ENCODE results near the gene IRAG1.

The IRAG1 gene

DNA sequence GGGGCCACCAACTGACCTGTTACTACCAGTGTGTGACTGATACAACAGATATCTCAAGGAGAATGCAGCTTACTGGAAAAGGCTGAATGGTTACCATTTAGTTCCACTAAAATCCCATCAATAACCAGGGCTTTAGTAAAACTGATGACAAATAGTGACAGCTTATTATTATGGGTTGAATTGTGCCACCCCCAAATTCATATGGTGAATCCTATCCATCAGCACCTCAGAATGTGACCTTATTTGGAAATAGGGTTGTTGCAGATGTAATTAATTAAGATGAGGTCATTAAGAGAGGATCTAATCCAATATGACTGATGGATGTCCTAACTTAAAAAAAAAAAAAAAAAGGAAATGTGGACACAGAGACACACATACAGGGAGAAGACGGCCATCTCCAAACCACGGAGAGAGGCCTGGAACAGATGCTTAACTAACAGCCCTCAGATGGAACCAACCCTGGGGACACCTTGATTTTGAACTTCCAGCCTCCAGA, 27.4 kb upstream of the IRAG1 start:
- WGBS, 2 donors (ENCODE audit: extremely low coverage in 2 of 2, insufficient read length in 2 of 2, insufficient replicate concordance in 1 of 2), result no CpG with 5 or more reads among the region's 2 CpGs
- Histone ChIP-seq H3K27ac (replicated peaks; ENCODE audit: low read length) (no peak overlapping the region), H3K14ac (ENCODE audit: low read length) (no peak overlapping the region), H2AFZ (ENCODE audit: low read length) (no peak overlapping the region), H2BK120ac (ENCODE audit: low read depth, low read length) (no peak overlapping the region), H3K4me1 (ENCODE audit: control insufficient read depth in 2 of 2, insufficient read depth in 1 of 2, low read depth in 1 of 2, low read length in 2 of 2) (no peaks in the 10 kb centered on the region), H2BK15ac (ENCODE audit: low read length) (no peak overlapping the region), H3K79me1 (ENCODE audit: low read depth, low read length) (no peaks in the 10 kb centered on the region), H2BK12ac (ENCODE audit: low read length) (no peak overlapping the region), H3K27me3 (ENCODE audit: control insufficient read depth in 3 of 3, insufficient read depth in 3 of 3, low read depth in 1 of 3, low read length in 3 of 3) (no peaks in the 10 kb centered on the region), H3K9ac (ENCODE audit: low read depth, low read length, poor library complexity) (no peak overlapping the region), H3K4ac (ENCODE audit: low read length) (no peak overlapping the region), H3K4me2 (ENCODE audit: insufficient read depth, low read length, poor library complexity, severe bottlenecking) (no peak overlapping the region), H3K23ac (ENCODE audit: low read depth, low read length, poor library complexity) (no peak overlapping the region), H4K91ac (ENCODE audit: low read depth, low read length, poor library complexity) (no peak overlapping the region), H3K9me3 (replicated peaks in 1 of 2; ENCODE audit: control insufficient read depth in 2 of 2, insufficient read depth in 1 of 2, low read depth in 1 of 2, low read length in 2 of 2) (peaks cover 0 to 4% of the 10 kb centered on the region in 2 donors), H4K8ac (ENCODE audit: low read depth, low read length) (no peak overlapping the region), H2AK5ac (ENCODE audit: low read depth, low read length) (no peak overlapping the region), H3K4me3 (ENCODE audit: low read length in 2 of 2) (no peak overlapping the region), H2BK5ac (ENCODE audit: low read length) (no peak overlapping the region), H3K36me3 (replicated peaks in 1 of 2; ENCODE audit: control insufficient read depth in 2 of 2, insufficient read depth in 2 of 2, low read length in 2 of 2) (no peaks in the 10 kb centered on the region), H3K18ac (ENCODE audit: low read length) (no peak overlapping the region)
- DNase-seq (ENCODE audit: low spot score), result no peak

DNA sequence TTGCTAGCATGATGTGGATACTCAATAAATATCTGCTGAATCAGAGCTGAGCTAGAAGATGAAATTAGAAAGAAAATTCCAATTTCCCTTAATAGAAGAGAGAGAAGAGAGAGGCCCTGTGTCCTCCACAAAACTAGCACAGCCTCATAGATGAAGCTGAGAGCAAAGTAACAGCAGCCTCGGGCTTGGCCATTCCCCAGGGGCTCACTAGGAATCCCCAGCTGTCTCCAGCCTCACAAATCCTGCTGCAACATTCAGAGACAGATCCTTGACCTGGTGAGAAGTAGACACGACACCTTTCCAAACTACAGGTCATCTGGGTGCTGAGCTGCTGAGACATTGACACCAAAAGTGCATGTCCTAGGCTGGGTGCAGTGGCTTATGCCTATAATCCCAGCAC, 26.1 kb upstream of the IRAG1 start:
- DNase-seq (ENCODE audit: low spot score), result no peak
- H4K8ac ChIP-seq (ENCODE audit: low read depth, low read length), result no peak overlapping the region
- H3K36me3 ChIP-seq (replicated peaks in 1 of 2; ENCODE audit: control insufficient read depth in 2 of 2, insufficient read depth in 2 of 2, low read length in 2 of 2), result no peaks in the 10 kb centered on the region
- no peaks in the 10 kb centered on the region for H3K9me3 ChIP-seq (replicated peaks in 1 of 2; ENCODE audit: control insufficient read depth in 2 of 2, insufficient read depth in 1 of 2, low read depth in 1 of 2, low read length in 2 of 2)
- no peak overlapping the region for H3K4ac ChIP-seq (ENCODE audit: low read length)
- no peak overlapping the region for H3K18ac ChIP-seq (ENCODE audit: low read length)
- H2AK5ac ChIP-seq (ENCODE audit: low read depth, low read length), result no peak overlapping the region
- no peak overlapping the region for H2BK15ac ChIP-seq (ENCODE audit: low read length)
- no peaks in the 10 kb centered on the region for H3K27me3 ChIP-seq (ENCODE audit: control insufficient read depth in 3 of 3, insufficient read depth in 3 of 3, low read depth in 1 of 3, low read length in 3 of 3)
- H2BK5ac ChIP-seq (ENCODE audit: low read length), result no peak overlapping the region
- H3K9ac ChIP-seq (ENCODE audit: low read depth, low read length, poor library complexity), result no peak overlapping the region
- no peak overlapping the region for H2BK120ac ChIP-seq (ENCODE audit: low read depth, low read length)
- no peak overlapping the region for H3K27ac ChIP-seq (replicated peaks; ENCODE audit: low read length)
- H3K4me2 ChIP-seq (ENCODE audit: insufficient read depth, low read length, poor library complexity, severe bottlenecking), result no peak overlapping the region
- no CpG with 5 or more reads among the region's 2 CpGs for WGBS, 2 donors (ENCODE audit: extremely low coverage in 2 of 2, insufficient read length in 2 of 2, insufficient replicate concordance in 1 of 2)
- H2AFZ ChIP-seq (ENCODE audit: low read length), result no peak overlapping the region
- H3K4me1 ChIP-seq (ENCODE audit: control insufficient read depth in 2 of 2, insufficient read depth in 1 of 2, low read depth in 1 of 2, low read length in 2 of 2), result no peaks in the 10 kb centered on the region
- no peak overlapping the region for H3K23ac ChIP-seq (ENCODE audit: low read depth, low read length, poor library complexity)
- H3K14ac ChIP-seq (ENCODE audit: low read length), result no peak overlapping the region
- no peak overlapping the region for H3K4me3 ChIP-seq (ENCODE audit: low read length in 2 of 2)
- no peak overlapping the region for H2BK12ac ChIP-seq (ENCODE audit: low read length)
- H4K91ac ChIP-seq (ENCODE audit: low read depth, low read length, poor library complexity), result no peak overlapping the region
- no peaks in the 10 kb centered on the region for H3K79me1 ChIP-seq (ENCODE audit: low read depth, low read length)

DNA sequence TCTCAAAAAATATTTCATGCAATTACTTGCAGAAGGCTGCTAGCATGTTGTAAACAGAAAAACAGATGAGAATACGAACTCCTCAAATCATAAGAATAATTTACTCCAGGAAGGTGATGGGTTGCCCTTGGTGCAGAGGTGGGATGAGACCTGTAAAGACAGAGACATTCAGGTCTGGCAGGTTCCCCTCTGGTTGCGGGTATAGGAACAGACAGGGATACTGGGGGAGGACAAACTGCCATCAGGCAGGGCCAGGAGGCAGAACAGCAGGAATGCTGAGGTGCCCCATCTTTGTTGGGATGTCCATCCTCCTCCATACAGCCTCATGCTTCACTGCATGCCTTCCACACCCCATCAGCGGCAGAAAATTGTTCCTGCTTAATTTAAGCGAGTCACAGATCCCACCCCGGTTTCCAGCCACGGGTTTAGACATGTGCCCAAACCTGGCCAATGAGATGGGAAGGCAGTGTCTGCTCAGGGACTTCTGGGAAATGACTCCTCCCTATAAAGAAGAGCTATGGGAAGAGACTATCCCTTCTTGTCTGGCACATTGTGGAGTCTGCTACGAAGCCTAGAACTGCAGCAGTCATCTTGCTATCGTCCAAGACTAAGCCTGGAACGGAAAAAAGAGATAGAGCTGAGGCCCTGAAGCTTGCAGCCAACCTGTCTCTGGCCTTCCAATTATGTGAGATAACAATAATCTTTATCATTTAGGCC, 23.1 kb upstream of the IRAG1 start:
- no peak for DNase-seq (ENCODE audit: low spot score)
- H2AFZ ChIP-seq (ENCODE audit: low read length), result no peak overlapping the region
- no peaks in the 10 kb centered on the region for H3K9me3 ChIP-seq (replicated peaks in 1 of 2; ENCODE audit: control insufficient read depth in 2 of 2, insufficient read depth in 1 of 2, low read depth in 1 of 2, low read length in 2 of 2)
- no peak overlapping the region for H2BK5ac ChIP-seq (ENCODE audit: low read length)
- no CpG with 5 or more reads among the region's 9 CpGs for WGBS, 2 donors (ENCODE audit: extremely low coverage in 2 of 2, insufficient read length in 2 of 2, insufficient replicate concordance in 1 of 2)
- no peak overlapping the region for H2BK15ac ChIP-seq (ENCODE audit: low read length)
- H3K79me1 ChIP-seq (ENCODE audit: low read depth, low read length), result no peaks in the 10 kb centered on the region
- no peak overlapping the region for H2AK5ac ChIP-seq (ENCODE audit: low read depth, low read length)
- no peak overlapping the region for H3K23ac ChIP-seq (ENCODE audit: low read depth, low read length, poor library complexity)
- H4K91ac ChIP-seq (ENCODE audit: low read depth, low read length, poor library complexity), result no peak overlapping the region
- H3K14ac ChIP-seq (ENCODE audit: low read length), result no peak overlapping the region
- H4K8ac ChIP-seq (ENCODE audit: low read depth, low read length), result no peak overlapping the region
- no peak overlapping the region for H3K4me3 ChIP-seq (ENCODE audit: low read length in 2 of 2)
- no peak overlapping the region for H3K9ac ChIP-seq (ENCODE audit: low read depth, low read length, poor library complexity)
- no peak overlapping the region for H2BK120ac ChIP-seq (ENCODE audit: low read depth, low read length)
- no peak overlapping the region for H3K4ac ChIP-seq (ENCODE audit: low read length)
- H3K27ac ChIP-seq (replicated peaks; ENCODE audit: low read length), result no peak overlapping the region
- H3K36me3 ChIP-seq (replicated peaks in 1 of 2; ENCODE audit: control insufficient read depth in 2 of 2, insufficient read depth in 2 of 2, low read length in 2 of 2), result no peaks in the 10 kb centered on the region
- H3K4me1 ChIP-seq (ENCODE audit: control insufficient read depth in 2 of 2, insufficient read depth in 1 of 2, low read depth in 1 of 2, low read length in 2 of 2), result no peaks in the 10 kb centered on the region
- no peak overlapping the region for H2BK12ac ChIP-seq (ENCODE audit: low read length)
- H3K4me2 ChIP-seq (ENCODE audit: insufficient read depth, low read length, poor library complexity, severe bottlenecking), result no peak overlapping the region
- no peaks in the 10 kb centered on the region for H3K27me3 ChIP-seq (ENCODE audit: control insufficient read depth in 3 of 3, insufficient read depth in 3 of 3, low read depth in 1 of 3, low read length in 3 of 3)
- no peak overlapping the region for H3K18ac ChIP-seq (ENCODE audit: low read length)

DNA sequence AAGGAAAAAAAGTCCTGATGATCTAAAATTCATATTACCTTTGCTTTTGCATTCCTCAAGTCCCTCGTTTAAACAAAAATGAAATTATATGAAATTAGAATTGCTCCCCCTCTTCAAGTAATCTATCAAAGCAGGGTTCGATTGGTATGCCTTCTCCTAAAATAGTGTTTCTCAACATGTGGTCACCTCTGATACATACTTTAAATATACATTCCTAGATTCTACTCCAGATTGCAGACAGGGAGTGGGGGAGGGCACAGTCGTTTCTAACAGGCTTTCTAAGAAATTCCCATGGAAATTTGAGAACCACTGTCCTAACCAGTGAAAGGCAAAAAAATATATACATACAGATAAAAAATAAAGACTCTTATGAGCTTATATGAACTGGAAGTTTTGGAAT, 22.6 kb upstream of the IRAG1 start:
- Histone ChIP-seq H3K4ac (ENCODE audit: low read length) (no peak overlapping the region), H3K18ac (ENCODE audit: low read length) (no peak overlapping the region), H3K4me2 (ENCODE audit: insufficient read depth, low read length, poor library complexity, severe bottlenecking) (no peak overlapping the region), H4K91ac (ENCODE audit: low read depth, low read length, poor library complexity) (no peak overlapping the region), H2BK12ac (ENCODE audit: low read length) (no peak overlapping the region), H3K4me3 (ENCODE audit: low read length in 2 of 2) (no peak overlapping the region), H3K36me3 (replicated peaks in 1 of 2; ENCODE audit: control insufficient read depth in 2 of 2, insufficient read depth in 2 of 2, low read length in 2 of 2) (no peaks in the 10 kb centered on the region), H3K14ac (ENCODE audit: low read length) (no peak overlapping the region), H3K4me1 (ENCODE audit: control insufficient read depth in 2 of 2, insufficient read depth in 1 of 2, low read depth in 1 of 2, low read length in 2 of 2) (no peaks in the 10 kb centered on the region), H3K23ac (ENCODE audit: low read depth, low read length, poor library complexity) (no peak overlapping the region), H2BK15ac (ENCODE audit: low read length) (no peak overlapping the region), H3K9ac (ENCODE audit: low read depth, low read length, poor library complexity) (no peak overlapping the region), H2AFZ (ENCODE audit: low read length) (no peak overlapping the region), H2BK5ac (ENCODE audit: low read length) (no peak overlapping the region), H2BK120ac (ENCODE audit: low read depth, low read length) (no peak overlapping the region), H2AK5ac (ENCODE audit: low read depth, low read length) (no peak overlapping the region), H3K27ac (replicated peaks; ENCODE audit: low read length) (no peak overlapping the region), H3K9me3 (replicated peaks in 1 of 2; ENCODE audit: control insufficient read depth in 2 of 2, insufficient read depth in 1 of 2, low read depth in 1 of 2, low read length in 2 of 2) (no peaks in the 10 kb centered on the region), H3K27me3 (ENCODE audit: control insufficient read depth in 3 of 3, insufficient read depth in 3 of 3, low read depth in 1 of 3, low read length in 3 of 3) (no peaks in the 10 kb centered on the region), H4K8ac (ENCODE audit: low read depth, low read length) (no peak overlapping the region), H3K79me1 (ENCODE audit: low read depth, low read length) (no peaks in the 10 kb centered on the region)
- no CpG with 5 or more reads among the region's 3 CpGs for WGBS, 2 donors (ENCODE audit: extremely low coverage in 2 of 2, insufficient read length in 2 of 2, insufficient replicate concordance in 1 of 2)
- DNase-seq (ENCODE audit: low spot score), result no peak

Measured in neuronal stem cell (in vitro differentiated cells).